M059J (cell line): ENCODE results near the gene LRRC49. TPM values are rescaled to one million over a fixed set of nuclear protein-coding genes. Genes with fewer than 3 reads are reported as not detected.

Source experiments
- DNase-seq: peaks from one replicate; pipeline ENCODE4 v3.0.0-alpha.2; 2012; ENCODE audit warnings: low read depth
- total RNA-seq: library from RNA; depleted of rRNA; stranded (reverse); fragments of >200 nt; shearing (Covaris generic); gene quantifications from 2 replicates; pipeline ENCODE4 v1.2.3, GENCODE V29; 2014

Gene LRRC49
- total RNA-seq, 1 experiment from 2014 or later: 6.5 TPM

- no peak for DNase-seq
These were observed 157.2 kb downstream of the LRRC49 start for GRCh38 chr15:71049706-71050422.

GRCh38 chr15:71050461-71050860 is 157.8 kb downstream of the LRRC49 start:
- no peak for DNase-seq

- peak; percentile 50 for DNase-seq
These were observed 158.9 kb downstream of the LRRC49 start for GRCh38 chr15:71051539-71051938.

GRCh38 chr15:71052356-71052755 is 159.7 kb downstream of the LRRC49 start:
- DNase-seq: peak; percentile 37

DNA sequence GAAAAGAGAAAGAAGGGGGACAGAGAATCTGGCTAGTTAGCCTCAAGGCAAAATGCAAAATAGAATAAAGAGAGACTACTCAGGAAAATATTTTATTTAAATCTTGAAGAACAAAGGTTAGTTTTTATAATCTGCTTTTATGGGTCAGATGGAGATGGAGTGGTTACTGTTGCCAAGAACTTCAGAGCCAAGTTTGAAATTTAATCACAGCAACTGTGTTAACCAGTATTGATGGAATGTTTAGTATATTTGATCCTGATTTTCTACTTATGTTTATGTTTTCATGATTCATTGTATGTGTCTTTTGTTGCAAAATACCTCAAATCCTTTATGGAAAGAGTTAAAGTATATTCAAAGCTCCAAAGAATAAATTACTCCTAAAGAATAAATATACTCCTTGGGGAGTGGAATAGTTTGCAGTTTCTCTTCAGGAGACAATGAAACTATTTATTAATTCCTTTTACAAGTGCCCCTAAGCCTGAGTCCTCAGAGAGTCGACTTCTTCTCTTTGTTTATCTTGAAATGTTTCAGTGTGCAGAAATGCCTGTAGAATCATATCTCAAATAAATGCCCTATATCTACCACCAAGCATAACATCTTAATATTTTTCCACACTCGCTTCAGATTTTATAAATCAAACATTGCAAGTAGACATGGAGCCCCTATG is 161.8 kb downstream of the LRRC49 start:
- peak; percentile 24 for DNase-seq

DNA sequence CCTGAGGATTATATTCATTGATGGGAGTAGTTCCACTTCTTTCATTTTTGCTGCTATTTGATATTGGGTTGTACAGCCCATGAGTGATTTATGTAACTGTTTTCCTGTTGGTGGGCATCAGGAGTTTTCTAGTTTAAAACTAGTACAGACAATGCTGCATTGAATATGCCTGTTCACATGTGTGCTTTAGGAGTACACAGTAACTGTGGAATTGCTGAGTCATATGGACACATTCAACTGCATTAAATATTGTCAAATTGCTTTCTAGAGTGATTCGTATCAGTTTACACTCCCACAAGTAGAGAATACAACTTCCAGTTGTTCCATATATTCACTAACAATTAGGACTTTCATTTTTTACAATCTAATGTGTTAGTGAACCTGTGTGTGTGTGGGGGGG is 162.8 kb downstream of the LRRC49 start:
- peak; percentile 38 for DNase-seq

DNA sequence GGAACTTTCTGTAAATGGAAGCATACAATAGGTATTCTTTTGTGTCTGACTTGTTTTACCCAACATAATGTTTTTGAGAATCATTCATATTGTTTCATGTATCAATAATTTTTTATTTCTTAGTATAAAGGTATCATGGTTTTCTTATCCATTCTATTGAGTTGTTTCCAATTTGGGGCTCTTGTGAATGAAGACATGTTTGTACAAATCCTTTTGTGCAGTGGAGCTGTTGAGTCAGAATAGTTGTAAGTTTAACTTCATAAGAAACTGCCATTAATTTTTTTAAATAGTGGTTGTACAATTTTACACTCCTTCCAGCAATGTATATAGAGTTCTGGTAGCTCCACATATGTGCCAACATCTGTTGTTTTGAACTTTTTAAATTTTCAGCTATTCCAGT is 163.5 kb downstream of the LRRC49 start:
- DNase-seq: no peak

- DNase-seq: no peak
These were observed 164.5 kb downstream of the LRRC49 start for GRCh38 chr15:71057143-71057542.

DNA sequence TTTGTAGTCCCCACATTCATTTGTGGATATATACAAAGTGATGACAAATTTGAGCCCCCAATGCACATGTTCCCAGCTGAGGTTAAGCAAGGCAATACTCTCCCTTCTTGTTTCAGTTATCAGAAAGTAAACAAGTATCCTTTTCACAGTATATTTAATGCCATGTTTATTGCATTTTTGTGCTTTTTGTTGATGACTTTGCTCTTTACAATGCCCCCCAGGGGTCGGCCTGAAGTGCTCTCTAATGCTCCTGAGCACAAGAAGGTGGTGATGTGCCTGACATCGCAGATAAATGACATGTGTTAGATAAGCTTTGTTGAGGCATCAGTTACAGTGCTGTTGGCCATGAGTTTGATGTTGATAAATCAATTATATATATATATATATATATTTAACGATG is 165.0 kb downstream of the LRRC49 start:
- DNase-seq: no peak

- peak; percentile 66 for DNase-seq
These were observed 168.4 kb downstream of the LRRC49 start for GRCh38 chr15:71060983-71061382.

- no peak for DNase-seq
These were observed 174.4 kb downstream of the LRRC49 start for GRCh38 chr15:71066983-71067382.

DNA sequence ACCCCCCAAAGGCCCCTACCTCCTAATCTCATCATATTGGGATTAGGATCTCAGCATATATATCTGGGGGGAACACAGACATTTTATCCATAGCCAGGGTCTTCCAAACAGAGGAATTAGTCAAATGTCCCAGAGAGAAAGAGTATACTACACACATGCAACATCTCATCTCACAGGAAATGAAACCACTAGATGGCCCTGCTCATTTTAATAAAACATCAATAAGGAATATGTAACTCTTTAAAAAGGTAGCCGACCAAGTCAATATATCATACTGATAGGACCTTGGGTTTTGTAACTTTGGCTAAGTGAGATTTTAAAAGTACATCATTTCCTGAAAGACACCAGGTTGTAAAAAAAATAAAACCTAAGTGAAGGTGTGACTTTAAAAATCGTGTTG is 177.1 kb downstream of the LRRC49 start:
- no peak for DNase-seq

DNA sequence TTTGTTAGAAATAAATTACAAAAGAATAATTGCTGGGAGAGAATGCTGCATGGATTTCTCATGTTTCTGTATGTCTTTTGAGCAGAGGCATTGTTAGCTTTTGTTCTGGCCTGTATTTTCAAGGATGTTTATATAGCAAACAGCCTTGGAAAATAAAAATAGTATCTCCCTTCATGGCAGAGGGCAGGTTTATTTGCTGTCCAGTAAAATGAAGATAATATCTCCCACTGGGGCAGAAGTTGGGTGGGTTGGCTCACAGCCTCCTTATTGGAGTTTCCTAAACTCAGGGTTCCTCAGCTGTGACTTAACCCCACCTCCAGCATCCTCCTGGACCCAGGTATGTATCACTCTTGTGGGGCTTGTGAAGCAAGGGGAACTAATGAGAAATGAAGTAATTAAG is 178.9 kb downstream of the LRRC49 start:
- DNase-seq: no peak

DNA sequence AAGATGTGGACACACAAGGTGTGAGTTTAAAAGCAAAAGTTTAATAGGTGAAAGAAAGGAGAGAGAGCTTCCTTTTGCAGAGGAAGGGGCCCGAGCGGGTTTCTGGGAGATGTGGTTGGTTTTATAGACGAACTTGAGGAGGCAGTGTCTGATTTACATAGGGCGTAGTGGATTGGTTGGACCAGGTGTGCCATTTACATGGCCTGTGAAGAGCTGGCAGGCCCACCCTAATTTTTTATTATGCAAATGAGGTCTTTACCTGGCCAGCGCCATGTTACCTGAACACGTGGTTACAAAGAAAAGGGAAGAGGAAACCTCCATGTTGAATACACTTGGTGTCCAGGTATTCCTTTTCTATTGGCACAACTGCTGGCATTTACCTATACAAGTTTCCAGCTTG is 179.8 kb downstream of the LRRC49 start:
- DNase-seq: no peak

DNA sequence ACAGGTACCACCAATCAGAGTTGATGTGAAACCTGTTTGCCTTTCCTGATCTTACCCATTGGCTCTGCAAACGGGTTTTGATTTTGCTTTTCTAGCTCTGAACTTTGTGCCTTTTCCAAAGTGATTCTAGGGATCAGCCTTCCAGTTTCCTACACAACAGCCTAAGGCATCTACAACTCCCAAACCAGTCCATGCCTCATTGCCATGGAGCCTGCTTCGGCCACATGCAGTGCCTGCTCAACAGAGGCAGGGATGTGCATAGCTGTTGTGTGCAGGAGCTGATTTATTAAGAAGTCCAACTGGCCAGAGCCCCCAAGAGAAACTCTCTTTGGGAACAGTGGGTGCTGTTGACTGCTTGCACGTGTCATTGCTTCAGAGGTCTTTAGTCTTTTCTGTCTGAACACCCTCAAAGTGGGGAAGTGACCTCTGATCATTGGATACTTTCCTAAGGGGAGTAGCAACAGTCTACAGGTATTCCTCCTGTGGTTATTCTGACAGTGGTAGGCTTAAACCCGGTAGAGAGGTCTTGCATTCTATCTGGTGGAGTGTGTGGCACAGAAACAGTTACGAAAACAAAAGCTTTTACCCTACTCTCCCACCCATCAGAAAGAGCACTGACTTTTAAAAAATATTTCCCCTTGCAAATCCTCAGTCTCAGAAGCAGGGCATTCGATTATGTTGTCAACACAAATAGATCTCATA is 186.0 kb downstream of the LRRC49 start:
- DNase-seq: peak; percentile 24

DNA sequence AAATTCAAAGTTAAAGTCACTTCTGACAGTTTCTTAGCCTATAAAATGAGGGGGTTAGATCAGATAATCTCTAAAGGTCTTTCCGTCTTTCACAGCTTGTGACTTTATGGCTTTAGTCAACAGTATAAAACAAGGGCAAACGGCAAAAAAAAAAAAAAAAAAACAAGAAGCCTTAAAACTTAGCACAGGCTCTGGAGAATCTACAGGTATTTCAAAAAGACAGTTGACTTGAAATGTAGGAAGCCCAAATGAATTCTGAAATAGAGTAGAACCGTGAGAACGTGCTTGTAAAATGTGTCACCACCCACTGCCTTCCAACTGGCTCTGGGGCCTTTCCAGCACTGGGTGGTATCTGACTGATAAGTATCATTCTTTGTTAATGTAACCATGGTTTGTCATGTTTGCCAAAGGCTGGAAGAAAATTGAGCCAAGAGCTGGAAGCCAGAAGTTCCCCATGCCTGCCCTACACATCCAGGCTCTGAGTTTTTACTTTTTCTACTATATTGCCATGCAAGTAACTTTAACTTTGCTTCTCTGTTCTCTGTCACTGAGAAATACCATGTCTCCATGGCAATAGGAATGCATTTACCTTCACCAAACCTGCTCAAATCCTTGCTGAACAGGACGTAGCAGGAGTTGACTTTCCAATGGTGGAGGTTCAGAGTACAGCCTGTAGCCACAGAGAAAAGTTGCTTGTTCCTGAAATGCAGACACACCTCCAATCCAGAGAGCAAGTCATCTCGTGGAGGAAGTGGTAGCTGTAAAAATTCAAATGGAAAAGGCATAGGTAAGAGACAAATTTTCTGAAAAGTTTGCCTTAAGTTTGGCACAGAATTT is 186.8 kb downstream of the LRRC49 start:
- DNase-seq: peak; percentile 97

DNA sequence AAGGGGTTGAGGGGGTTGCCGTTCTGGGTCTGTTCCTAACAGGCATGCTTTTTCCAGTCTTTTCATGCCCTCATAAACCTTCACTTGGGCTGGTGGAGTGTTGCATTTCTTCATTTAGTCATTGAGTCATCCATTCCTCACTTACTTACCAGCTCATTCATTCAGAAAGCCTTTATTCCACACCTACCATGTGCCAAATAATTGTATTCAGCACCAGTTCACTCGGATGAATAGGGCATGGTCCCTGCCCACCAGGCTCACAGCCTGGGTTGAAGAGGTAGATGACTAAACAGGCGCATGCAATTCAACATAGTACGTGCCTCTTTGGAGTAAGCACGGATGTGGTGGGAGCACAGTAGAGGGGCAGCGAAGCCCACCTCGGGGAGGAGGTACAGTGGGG is 187.5 kb downstream of the LRRC49 start:
- DNase-seq: peak; percentile 35

GRCh38 chr15:71080705-71081104 is 188.1 kb downstream of the LRRC49 start:
- peak; percentile 73 for DNase-seq

- DNase-seq: no peak
These were observed 190.2 kb downstream of the LRRC49 start for GRCh38 chr15:71082803-71083202.

DNA sequence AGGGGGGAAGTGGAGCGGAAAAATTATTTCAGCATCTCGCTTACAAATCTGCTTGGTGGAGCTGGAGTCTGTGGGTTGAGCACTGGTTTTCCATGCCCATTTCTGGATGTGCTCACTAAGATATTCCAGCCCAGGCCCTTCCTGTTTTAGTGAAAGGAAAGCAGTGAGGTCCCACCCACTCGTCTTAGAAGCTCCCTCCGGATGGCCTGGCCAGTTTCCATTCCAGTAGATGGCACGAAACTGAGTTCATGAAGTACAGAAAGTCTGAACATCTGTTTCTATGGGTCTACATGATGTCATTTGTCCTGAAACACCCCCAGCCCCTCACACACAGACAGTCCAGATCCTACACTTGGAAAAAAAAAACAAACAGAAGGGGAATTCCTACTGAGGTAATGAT is 190.7 kb downstream of the LRRC49 start:
- DNase-seq: no peak

DNA sequence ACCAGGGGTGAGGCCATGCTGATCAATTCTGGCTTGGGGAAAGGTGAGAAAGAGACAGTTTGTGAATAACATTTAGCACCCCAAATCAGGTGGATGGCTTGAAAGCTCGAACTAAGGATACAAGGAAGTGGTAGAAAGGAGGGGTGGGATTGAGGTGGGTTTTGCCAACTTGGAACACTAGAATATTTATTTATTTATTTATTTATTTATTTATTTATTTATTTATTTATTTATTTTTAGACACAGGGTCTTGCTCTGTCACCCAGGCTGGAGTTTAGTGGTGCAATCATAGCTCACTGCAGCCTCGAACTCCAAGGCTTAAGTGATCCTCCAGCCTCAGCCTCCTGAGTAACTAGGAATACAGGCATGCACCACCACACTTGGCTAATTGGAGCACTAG is 191.6 kb downstream of the LRRC49 start:
- DNase-seq: no peak

GRCh38 chr15:71085809-71086208 is 193.2 kb downstream of the LRRC49 start:
- no peak for DNase-seq
